ENCODE data around the gene FLNC.

FLNC gene

GRCh38 chr7:128904381-128905197, 74.4 kb downstream of the FLNC start:
- peak overlapping the region in 1 of 2 donors; percentile 71 for H3K27ac Mint-ChIP-seq
- H3K27me3 Mint-ChIP-seq, result peaks cover 33 to 80% of the 10 kb centered on the region in 2 donors
- peak; percentile 24 to 29 (median 27) for DNase-seq

GRCh38 chr7:128906001-128906765, 76.0 kb downstream of the FLNC start:
- H3K9me3 Mint-ChIP-seq, result no peaks in the 10 kb centered on the region
- H3K27me3 Mint-ChIP-seq, result peaks cover 45 to 96% of the 10 kb centered on the region in 2 donors
- H3K4me1 Mint-ChIP-seq (ENCODE audit: low read depth in 2 of 2), result peaks cover 6% of the 10 kb centered on the region in 2 donors
- peaks cover 3% of the 10 kb centered on the region for H3K36me3 Mint-ChIP-seq (ENCODE audit: insufficient read depth)
- no peak for DNase-seq
- ATAC-seq (replicated peaks), result no peak
- H3K4me3 Mint-ChIP-seq, result no peak overlapping the region
- no peak overlapping the region for H3K27ac Mint-ChIP-seq

More at GRCh38 chr7:128904381-128905197, 74.4 kb downstream of the FLNC start:
- no peak overlapping the region for H3K4me3 Mint-ChIP-seq
- H3K9me3 Mint-ChIP-seq, result no peaks in the 10 kb centered on the region
- ATAC-seq (replicated peaks), result peak; percentile 82
- peaks cover 6% of the 10 kb centered on the region in 2 donors for H3K4me1 Mint-ChIP-seq (ENCODE audit: low read depth in 2 of 2)
- peaks cover 3% of the 10 kb centered on the region for H3K36me3 Mint-ChIP-seq (ENCODE audit: insufficient read depth)

DNA sequence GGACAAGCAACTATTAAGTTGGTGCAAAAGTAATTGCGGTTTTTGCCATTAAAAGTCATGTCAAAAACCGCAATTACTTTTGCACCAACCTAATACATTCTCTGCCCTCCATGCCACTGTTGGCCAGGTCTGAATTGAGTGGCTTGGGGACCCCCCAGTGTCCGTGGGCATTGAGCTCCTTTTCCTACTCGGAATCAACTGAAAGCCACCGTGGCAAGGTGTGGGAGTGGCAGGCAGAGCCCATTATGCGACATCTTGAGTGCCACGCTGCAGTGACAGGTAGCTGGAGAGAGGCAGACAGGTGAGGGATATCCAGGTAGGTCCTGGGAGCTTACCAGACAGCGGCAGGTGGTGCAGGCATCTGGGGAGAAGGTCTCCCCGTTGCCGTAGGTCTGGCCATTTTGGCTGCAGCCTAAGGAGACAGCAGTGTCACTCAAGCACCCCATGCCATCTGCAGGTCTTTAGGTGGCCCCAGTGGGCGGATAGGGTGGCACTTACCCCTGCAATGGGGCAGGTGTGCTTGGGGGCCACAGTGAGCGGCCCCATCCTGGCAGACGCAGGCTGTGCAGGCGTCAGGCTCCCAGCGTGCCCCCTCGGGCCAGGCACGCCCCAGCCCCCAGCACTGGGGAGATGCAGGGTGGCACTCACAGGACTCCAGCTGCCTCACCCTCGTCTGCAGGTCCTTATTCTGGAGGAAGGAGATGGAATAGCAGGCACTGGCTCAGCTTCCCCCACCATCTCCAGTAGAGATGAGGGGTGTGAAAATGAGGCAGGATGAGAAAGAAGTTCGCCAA, 76.8 kb downstream of the FLNC start:
- Mint-ChIP-seq H3K27me3 (peaks cover 52 to 97% of the 10 kb centered on the region in 2 donors), H3K4me3 (no peak overlapping the region), H3K9me3 (no peaks in the 10 kb centered on the region), H3K27ac (no peak overlapping the region), H3K4me1 (ENCODE audit: low read depth in 2 of 2) (peaks cover 6% of the 10 kb centered on the region in 2 donors), H3K36me3 (ENCODE audit: insufficient read depth) (peaks cover 3% of the 10 kb centered on the region)
- no peak for ATAC-seq (replicated peaks)
- no peak for DNase-seq
